ENCODE results near the gene PPP1R7.

GRCh38 chr2:241148891-241149674, 1.2 kb upstream of the PPP1R7 start, which contains the start of gene PASK:
- TF ChIP-seq CTCF (IDR thresholded peaks at IDR 0.05) = no peak
- peak in 1 of 2 donors; percentile 29 for TF ChIP-seq POLR2A (IDR thresholded peaks at IDR 0.05)
